A549 treated with CORT108297 at 1 μM for 4 hours (cell line): ENCODE data around the gene ATOX1. TPM values are rescaled to one million over a fixed set of nuclear protein-coding genes. Genes with fewer than 3 reads are reported as not detected.

Source experiments
- total RNA-seq: library from RNA; stranded (reverse); fragments of 200-300 nt; extraction: Qiagen RNA extraction; gene quantifications from 5 replicates; pipeline ENCODE4 v1.2.3, GENCODE V29; 2022

ATOX1 gene, protein sequence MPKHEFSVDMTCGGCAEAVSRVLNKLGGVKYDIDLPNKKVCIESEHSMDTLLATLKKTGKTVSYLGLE
- total RNA-seq = 191 to 221 TPM (median 197 TPM) in 5 replicates

DNA sequence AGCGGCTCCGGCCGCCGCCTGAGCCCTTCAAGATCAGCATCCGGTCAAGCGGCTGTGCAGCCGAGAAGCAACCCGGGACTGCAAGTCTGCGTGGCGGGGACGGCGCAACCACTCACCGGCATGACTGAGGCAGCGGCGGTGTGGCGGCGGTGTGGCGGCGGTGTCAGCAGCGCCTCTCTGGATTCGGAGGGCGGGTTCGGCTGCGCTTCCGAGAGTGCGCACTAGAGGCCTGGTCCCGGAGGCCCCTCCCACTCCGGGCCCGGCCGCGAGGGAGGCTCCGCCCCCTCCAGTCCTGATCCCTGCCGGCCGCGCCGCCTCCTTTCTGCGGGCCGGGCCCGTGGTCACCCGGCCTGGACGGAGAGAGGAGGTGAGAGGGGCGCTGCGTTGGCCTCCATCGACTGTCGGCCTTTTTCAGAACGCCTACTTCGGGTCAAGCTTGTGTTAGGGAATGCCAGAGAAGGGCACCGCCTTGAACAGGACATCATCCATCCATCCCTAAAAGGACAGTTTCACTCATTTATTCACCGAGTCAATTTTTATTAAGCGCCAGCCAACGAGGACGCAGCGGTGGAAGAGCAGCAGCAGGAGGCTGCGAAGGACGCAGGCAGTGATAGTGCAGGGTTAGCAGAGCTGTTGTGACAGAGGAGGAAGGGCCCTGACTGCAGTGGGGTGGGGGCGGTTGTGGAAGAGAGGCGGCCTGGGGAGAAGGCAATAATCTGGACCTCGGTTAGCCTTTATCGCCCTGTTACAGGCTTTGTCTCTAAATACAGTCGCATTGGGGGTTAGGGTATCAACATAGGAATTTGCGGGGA lies at the start of gene ATOX1:
Gene ATOX1, minus strand, starts transcription at position 202 of the 812 bp plus-strand sequence. Its CDS starts 80 bp downstream, at position 122.

GRCh38 chr5:151771259-151772028 lies 13.0 kb upstream of the ATOX1 start, which contains the start of gene G3BP1:
Gene G3BP1, plus strand, starts transcription at chr5:151771954. Its CDS starts 14,667 bp downstream, at chr5:151786621.

Other genes with a start within 250 kb of the ATOX1 start
- gene FAT2, start 167.3 kb downstream of the ATOX1 start, total RNA-seq = 0.01 to 0.02 TPM (median 0.01 TPM) in 3 of 5 replicates, not detected in the others
- 15.6 to 28.5 TPM (median 22.9 TPM) in 5 replicates for gene SPARC, start 71.7 kb downstream of the ATOX1 start, total RNA-seq
- 132 to 171 TPM (median 137 TPM) in 5 replicates for gene G3BP1, start 13.3 kb upstream of the ATOX1 start, total RNA-seq
- not detected in 5 replicates for gene GLRA1, start 166.2 kb upstream of the ATOX1 start, total RNA-seq